CD4-positive, alpha-beta T cell treated with Interleukin-10 for 1 hour (primary cell): ENCODE measurements around the gene TCIRG1.
A peak's percentile ranks its signal among the peaks of the same experiment; 100 is the strongest.

Experiments used
- DNase-seq: peaks from one replicate; pipeline ENCODE4 v3.0.0-alpha.2; 2020

Gene TCIRG1

GRCh38 chr11:68016904-68017817 lies 21.7 kb upstream of the TCIRG1 start:
- DNase-seq, result no peak

DNA sequence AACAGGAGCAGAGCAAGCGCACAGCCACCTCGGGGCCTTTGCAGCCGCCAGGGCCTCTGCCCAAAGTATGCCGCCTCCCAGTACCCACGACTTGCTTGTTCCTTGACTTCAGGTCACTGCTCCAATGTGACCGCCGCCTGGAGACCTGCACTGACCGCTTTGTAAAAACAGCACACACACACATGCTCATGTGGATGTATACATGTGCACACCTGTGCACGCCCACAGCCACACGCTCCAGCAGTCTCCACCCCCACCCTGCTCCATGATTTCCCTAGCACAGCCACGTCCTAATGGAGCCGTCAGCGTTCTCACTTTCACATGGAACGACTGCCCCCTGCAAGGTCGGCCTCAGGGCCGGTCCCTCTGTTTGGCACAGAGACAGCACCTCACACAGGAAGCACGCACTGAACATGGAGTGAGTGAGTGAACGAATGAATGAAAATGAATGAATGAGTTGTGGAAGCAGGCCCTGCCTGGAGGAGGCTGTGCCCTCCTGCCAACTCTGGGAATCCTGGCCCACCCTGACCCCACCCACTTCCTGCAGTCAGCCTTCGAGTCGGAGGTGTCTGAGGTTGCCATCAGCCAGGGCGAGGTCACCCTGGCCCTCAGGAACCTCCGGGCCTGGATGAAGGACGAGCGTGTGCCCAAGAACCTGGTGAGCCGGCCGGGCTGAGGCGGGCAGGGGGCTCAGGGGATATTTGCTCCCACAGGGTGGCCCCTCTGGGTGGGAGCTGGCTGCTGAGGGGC lies 20.7 kb upstream of the TCIRG1 start:
- DNase-seq, result no peak

DNA sequence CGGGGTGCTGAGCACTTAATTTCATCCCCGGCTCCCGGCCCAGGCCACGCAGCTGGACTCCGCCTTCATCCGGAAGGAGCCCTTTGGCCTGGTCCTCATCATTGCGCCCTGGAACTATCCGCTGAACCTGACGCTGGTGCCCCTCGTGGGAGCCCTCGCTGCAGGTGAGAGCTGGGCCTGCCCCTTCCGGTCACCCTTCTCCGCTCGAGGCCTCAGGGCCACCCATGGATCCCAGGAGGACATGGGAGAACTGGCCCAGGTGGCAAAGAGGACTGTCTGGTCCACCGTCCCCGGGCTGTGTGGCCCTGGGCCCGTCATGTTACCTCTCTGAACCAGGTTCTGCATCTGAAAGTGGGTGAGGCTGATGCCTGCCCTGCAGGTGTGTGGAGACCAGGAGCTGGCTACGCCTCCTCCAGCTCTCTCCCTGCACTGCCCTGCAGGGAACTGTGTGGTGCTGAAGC lies 20.1 kb upstream of the TCIRG1 start:
- no peak for DNase-seq

DNA sequence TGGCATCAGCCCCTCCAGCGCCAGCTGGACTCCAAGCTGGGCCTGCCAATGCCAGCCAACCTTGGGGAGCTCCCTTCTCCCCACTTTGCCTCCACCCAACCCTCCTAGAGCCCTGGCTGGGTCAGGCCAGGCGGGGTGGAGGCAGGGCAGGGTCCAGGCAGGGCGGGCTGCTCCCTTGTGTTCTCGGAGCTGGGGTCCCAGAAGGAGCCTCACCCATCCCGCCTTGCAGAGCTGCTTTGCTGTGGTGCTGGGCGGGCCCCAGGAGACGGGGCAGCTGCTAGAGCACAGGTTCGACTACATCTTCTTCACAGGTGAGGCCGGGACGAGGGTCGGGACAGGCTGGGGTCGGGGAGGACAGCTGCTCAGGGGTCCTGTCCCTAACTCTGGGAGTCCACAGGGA lies 19.3 kb upstream of the TCIRG1 start:
- no peak for DNase-seq

DNA sequence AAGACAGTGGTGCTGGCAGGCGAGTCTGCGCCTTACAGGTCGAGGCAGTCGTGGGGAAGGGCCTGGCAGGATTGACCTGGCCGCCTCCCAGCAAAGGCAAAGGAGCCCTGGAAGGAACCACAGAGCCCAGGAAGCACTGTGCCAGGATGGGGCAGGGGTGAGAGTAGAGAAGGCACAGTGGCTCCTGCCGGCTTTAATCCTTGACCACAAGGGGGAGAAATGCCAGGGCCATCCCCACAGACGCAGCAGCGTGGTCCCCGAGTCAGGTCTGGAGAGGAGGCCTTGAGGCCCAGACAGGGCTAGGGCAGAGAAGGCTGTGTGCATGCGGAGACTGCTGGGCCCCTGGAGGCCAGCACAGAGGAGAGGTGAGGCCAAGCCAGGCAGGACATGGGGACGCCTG lies 18.2 kb upstream of the TCIRG1 start:
- DNase-seq, result no peak

GRCh38 chr11:68021167-68021787 lies 17.5 kb upstream of the TCIRG1 start:
- no peak for DNase-seq

DNA sequence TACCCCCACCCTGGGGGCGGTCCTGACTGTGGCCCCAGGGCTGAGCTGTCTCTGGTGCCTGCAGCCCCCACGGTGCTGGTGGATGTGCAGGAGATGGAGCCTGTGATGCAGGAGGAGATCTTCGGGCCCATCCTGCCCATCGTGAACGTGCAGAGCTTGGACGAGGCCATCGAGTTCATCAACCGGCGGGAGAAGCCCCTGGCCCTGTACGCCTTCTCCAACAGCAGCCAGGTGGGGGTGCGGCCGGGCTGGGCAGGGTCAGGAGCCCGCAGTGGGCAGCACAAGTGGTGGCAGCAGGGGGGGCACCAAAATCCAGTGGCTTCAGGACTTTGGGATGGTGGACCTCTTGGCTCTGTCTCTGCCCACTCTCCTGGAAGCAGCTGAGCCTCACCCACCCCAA lies 16.3 kb upstream of the TCIRG1 start:
- DNase-seq, result no peak

DNA sequence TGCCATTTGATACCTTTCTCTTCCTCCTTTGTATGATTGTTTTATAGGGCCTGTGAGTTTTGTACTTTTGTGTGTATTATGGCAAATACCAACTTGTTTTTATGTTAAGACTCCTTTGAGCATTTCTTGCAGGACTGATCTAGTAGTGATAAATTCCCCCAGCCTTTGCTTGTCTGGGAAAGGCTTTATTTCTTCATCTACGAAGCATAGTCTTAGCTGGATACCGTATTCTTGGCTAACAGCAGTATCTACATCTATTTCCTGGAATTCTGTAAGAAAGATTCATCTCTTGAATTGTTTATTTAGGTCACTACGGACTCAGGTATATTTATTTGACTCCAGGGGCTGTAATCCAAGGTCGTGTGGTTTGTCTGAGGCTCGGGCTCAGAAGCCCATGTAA lies 14.3 kb upstream of the TCIRG1 start:
- DNase-seq, result no peak

DNA sequence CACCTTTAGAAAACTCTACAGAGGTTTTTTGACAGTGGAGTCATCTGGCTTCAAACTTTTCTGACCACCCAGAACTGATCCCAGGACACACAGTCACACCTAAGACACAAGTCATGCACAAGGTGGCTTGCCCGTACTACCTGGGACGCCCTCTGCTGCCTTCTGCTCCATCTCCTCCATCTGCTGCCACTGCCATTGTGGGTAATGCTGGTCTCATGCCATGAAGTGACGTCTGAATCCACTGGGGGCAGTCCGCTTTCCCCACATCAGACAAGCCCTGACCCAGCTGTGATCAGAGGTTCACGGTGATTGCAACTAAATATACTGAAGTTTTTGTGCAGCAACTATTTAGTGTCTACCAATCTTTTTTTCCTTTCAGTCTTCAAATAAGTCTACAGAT lies 13.8 kb upstream of the TCIRG1 start:
- DNase-seq, result no peak

DNA sequence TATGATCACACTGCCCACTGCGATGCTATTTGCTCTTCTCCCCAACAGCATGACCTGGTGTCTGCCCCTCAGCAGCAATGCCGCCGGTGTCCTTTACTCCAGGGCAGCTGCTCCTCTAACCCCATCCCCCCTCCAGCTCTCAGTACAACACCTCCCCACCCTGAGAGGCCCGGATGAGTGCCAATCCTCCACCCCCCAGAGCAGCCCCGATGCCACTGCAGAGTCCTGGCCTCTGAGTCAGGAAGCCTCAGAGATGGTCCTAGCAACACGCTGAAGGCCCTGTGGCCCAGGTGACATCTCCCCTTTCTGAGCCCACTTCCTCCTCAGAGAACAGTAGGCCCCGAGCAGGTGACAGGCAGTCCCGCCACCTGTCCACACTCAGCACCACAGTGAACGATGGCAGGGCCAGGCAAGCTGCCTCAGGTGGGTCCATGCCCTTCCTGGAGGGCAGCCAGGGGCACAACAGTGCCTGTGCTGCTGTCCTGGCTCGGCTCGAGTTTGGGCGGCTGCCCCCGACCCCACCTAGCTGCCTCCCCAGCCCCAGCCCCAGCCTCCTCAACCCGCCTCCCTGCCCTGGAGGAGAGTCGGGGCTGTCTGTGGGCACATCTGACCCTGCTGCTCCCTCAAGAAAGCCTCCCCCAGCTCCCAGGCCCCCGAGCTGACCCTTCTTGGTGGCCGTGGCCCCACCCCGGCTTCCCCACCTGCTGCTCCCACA lies 12.3 kb upstream of the TCIRG1 start:
- no peak for DNase-seq

DNA sequence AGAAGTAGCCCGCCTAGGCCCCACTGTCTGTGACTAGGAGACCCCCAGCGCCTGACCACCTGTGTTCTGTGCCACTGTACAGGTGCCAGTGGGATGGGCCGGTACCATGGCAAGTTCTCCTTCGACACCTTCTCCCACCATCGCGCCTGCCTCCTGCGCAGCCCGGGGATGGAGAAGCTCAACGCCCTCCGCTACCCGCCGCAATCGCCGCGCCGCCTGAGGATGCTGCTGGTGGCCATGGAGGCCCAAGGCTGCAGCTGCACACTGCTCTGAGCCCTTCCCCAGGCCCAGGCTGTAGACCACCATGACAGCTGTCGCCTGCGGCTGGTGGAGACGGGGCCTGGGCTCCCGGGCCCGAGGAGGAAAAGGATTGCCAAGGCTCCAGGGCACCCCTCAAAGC lies 11.2 kb upstream of the TCIRG1 start:
- no peak for DNase-seq

- no peak for DNase-seq
These were observed 9.9 kb upstream of the TCIRG1 start for GRCh38 chr11:68028802-68029545.

DNA sequence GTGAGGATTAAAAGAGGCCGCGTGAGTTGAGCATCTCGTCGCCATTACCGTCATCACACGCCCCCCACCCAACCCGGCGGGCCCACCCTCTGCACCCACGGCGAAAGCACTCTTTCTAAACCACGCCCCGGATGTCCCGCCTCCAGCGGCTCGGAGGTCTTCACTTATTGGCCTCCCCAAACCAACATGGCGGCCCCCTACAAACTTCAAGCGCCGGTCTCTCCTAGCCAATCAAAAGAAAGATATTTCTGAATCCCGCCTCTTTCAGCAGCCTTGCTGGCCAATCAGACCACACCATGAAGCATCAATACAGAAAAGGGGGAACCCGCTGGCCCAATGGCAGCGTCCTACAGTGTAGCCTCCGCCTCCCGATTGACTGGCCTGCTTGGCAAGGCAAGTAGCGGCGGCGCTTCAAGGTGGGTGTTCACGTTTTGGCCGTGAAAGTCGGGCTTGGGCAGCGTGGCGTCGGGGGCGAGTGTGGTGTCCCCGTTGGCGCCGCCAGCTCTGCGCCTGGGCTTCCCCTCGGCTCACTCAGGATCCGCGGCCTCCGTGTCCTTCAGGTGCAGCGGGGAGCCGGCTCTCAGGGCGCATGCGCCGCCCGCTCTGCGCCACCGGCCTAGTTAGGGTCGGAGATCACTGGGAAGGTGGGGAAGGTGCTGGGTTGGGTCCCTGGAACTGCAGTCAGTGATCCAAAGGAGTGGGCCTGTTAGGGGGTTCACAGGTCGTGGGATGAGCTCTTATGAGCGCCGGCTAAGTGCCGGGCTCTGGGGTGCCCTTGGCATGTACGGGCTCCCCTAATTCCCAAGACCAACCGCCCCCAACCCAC lies 8.3 kb upstream of the TCIRG1 start, which contains the start of gene NDUFS8:
Gene NDUFS8 (plus strand): TSS at position 364 of the 826 bp plus-strand sequence. CDS start 1,471 bp downstream, outside the sequence.
- peak; percentile 99 for DNase-seq

DNA sequence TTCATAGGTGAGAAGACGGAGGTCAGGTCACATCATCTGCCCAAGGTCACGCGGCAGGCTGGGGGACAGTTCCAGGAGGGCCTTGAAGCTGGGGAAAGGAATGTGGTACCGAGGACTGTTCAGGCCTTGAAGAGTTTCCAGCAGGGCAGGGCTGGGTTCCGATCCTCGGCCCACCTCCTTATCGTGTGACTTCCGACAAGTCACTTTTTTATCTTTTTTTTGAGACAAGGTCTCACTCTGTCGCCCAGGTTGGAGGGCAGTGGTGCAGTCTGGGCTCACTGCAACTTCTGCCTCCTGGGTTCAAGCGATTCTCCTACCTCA lies 7.7 kb upstream of the TCIRG1 start:
- DNase-seq, result peak; percentile 32

GRCh38 chr11:68032003-68032402 lies 6.8 kb upstream of the TCIRG1 start:
- no peak for DNase-seq

DNA sequence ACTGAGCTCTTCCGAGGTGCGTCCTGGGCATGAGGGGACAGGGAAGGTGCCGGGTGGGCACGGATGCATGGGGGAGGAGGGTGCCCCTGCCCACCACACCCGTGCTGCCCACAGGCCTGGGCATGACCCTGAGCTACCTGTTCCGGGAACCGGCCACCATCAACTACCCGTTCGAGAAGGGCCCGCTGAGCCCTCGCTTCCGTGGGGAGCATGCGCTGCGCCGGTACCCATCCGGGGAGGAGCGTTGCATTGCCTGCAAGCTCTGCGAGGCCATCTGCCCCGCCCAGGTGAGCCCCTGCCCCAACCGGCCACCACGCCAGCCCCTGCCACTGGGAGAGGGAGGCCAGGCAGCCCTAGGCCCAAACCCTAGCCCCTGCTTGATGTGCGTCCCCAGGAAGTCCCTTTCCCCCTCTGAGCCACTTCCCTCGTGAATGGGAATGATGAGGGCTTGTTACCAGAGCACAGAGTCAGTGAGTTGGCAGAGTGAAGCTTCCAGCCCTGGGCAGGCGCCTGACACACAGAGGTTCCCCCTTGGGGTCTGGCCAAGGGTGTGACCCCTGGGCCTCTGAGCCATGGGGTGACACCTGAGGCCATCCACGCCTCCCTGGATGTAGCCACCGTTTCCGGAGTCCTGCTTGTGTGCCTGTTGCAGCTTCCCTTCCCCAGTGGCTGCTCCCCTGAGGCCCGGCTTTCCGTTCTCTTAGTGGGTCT lies 5.7 kb upstream of the TCIRG1 start:
- no peak for DNase-seq

- DNase-seq, result no peak
These were observed 5.1 kb upstream of the TCIRG1 start for GRCh38 chr11:68033708-68034045.

GRCh38 chr11:68035266-68035876 lies 3.5 kb upstream of the TCIRG1 start:
- DNase-seq, result no peak

GRCh38 chr11:68036141-68036716 lies 2.6 kb upstream of the TCIRG1 start:
- no peak for DNase-seq

- DNase-seq, result peak; percentile 40
These were observed 2.0 kb upstream of the TCIRG1 start for GRCh38 chr11:68036717-68037239.
